ENCODE measurements around the gene AMH. TPM values are rescaled to one million over a fixed set of nuclear protein-coding genes. Genes with fewer than 3 reads are reported as not detected.
"Not testable (repeated sequence)": the region's sequence is repeated elsewhere in the genome, so short reads cannot be mapped to it uniquely, and the experiment has no call there.

Gene AMH
- 1.9 and 7.2 TPM in 2 replicates for total RNA-seq (2014; rRNA removed; shearing (Covaris generic); ENCODE audit: low replicate concordance)

GRCh38 chr19:2249010-2249866, at the start of gene AMH:
Gene AMH (plus strand): TSS chr19:2249323. CDS start chr19:2249333, 10 bp downstream.
- Histone ChIP-seq H3K9me3 (ENCODE audit: low read length) (no peaks in the 10 kb centered on the region), H3K27me3 (ENCODE audit: low read length) (no peaks in the 10 kb centered on the region), H4K20me1 (ENCODE audit: insufficient read depth, low read depth, low read length) (peaks cover 19% of the 10 kb centered on the region), H3K36me3 (ENCODE audit: insufficient read depth, low read length) (no peaks in the 10 kb centered on the region; the same call in 1 of the 2 replicates), H3K4me1 (ENCODE audit: low read length) (peaks cover 9% of the 10 kb centered on the region), H3K27ac (ENCODE audit: low read length) (no peak within 1 kb of the TSS), H3K9me2 (replicated peaks; ENCODE audit: insufficient read depth, low read length) (no peaks in the 10 kb centered on the region), H3K79me2 (ENCODE audit: low read length) (no peaks in the 10 kb centered on the region), H3K9ac (ENCODE audit: low read length) (no peak within 1 kb of the TSS), H3K4me2 (ENCODE audit: low read depth, low read length, poor library complexity, severe bottlenecking) (no peak within 1 kb of the TSS), H3K4me3 (ENCODE audit: low read length) (no peak within 1 kb of the TSS), H2AFZ (ENCODE audit: low read length) (no peak within 1 kb of the TSS)
- DNase-seq = no peak

DNA sequence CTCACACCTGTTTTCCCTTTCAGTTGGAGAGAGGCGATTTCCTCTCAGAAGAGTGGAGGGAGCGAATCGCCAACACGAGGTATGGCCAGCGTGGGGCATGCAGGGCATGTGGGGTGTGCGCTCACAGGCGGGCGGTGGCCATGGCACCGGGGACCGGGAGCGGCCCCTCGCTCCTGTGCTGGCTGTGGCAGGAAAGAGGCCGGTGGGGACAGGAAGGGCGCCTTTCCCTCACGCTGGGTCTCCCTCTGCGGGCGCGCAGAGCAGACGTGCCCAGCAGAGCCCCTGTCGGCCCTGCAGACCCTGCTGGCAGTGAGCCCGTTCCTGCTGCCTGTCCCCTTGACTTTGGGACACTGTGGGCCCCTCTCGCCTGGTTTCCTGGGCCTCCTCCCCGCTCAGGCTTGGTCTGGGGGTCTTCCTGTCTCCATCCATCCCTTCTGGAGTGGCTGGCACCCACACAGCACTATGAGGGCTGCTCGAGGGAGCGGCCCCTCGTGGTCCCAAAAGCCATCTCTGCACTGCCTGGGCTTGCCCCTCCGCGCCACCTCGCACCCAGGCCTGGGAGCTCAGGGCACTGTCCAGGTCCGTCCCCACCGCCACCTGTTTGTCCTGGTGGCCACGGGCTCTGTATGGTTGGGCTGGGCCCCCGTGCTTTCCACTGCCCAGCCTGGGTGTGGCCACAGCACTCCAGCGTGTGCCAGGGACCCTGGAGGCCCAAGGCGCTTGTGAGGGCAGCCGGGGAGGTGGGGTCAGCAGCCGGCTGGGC, 49.1 kb upstream of the AMH start:
- no peak for DNase-seq
- peaks cover 14% of the 10 kb centered on the region for H3K4me1 ChIP-seq (ENCODE audit: low read length)
- H4K20me1 ChIP-seq (ENCODE audit: insufficient read depth, low read depth, low read length) = peaks cover 15% of the 10 kb centered on the region; the same call in 1 of the 2 replicates
- no peak overlapping the region for H3K9ac ChIP-seq (ENCODE audit: low read length)
- H3K27me3 ChIP-seq (ENCODE audit: low read length) = no peaks in the 10 kb centered on the region
- H3K79me2 ChIP-seq (ENCODE audit: low read length) = peaks cover 18% of the 10 kb centered on the region; the same call in 1 of the 2 replicates
- no peak overlapping the region for H3K4me2 ChIP-seq (ENCODE audit: low read depth, low read length, poor library complexity, severe bottlenecking)
- H3K4me3 ChIP-seq (ENCODE audit: low read length) = no peak overlapping the region
- no peaks in the 10 kb centered on the region for H3K9me2 ChIP-seq (replicated peaks; ENCODE audit: insufficient read depth, low read length)
- no peaks in the 10 kb centered on the region for H3K9me3 ChIP-seq (ENCODE audit: low read length)
- H2AFZ ChIP-seq (ENCODE audit: low read length) = no peak overlapping the region
- H3K27ac ChIP-seq (ENCODE audit: low read length) = no peak overlapping the region
- H3K36me3 ChIP-seq (ENCODE audit: insufficient read depth, low read length) = no peaks in the 10 kb centered on the region

GRCh38 chr19:2200624-2201294, 48.4 kb upstream of the AMH start:
- H3K4me2 ChIP-seq (ENCODE audit: low read depth, low read length, poor library complexity, severe bottlenecking); H3K9me2 ChIP-seq (replicated peaks; ENCODE audit: insufficient read depth, low read length); H3K27me3 ChIP-seq (ENCODE audit: low read length); H3K36me3 ChIP-seq (ENCODE audit: insufficient read depth, low read length); H3K4me3 ChIP-seq (ENCODE audit: low read length); H3K27ac ChIP-seq (ENCODE audit: low read length); DNase-seq; H3K9ac ChIP-seq (ENCODE audit: low read length); H2AFZ ChIP-seq (ENCODE audit: low read length); H3K9me3 ChIP-seq (ENCODE audit: low read length): not testable (repeated sequence)
- H4K20me1 ChIP-seq (ENCODE audit: insufficient read depth, low read depth, low read length) = peaks cover 15% of the 10 kb centered on the region; the same call in 1 of the 2 replicates
- H3K4me1 ChIP-seq (ENCODE audit: low read length) = peaks cover 14% of the 10 kb centered on the region
- H3K79me2 ChIP-seq (ENCODE audit: low read length) = peaks cover 18% of the 10 kb centered on the region; the same call in 1 of the 2 replicates

DNA sequence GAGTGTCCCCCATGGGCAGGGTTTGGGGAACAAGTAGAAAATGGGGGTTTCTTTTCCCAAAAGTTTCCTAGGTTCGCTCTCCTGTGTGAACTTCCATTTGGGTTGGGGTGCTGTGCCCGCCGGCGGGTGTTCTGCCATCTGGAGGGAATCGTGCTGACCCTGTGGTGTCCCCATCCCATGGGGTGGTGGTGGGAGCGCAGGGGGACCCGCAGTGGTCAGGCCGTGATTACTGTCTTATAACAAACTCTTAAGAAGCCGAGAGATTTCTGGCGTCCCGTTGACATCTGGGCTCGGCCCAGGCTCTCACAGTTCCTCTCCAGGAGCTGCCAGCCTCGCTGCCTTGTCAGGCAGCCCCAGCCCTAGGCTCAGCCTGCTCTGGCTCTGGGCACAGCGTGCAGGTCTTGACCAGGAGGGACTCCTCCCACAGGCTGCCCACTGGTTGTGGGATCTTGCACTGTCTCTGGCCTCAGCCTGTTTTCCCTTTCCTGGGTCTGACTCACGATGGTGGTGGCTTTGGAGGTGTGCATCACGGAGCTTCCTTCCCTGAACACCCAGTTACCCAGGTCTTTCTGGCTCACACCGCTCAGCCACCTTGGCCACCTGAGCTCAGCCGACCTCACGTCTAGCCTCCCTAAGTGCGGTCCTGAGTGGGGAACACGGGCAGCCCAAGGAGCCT, 47.5 kb upstream of the AMH start:
- no peak overlapping the region for H3K4me2 ChIP-seq (ENCODE audit: low read depth, low read length, poor library complexity, severe bottlenecking)
- peaks cover 18% of the 10 kb centered on the region; the same call in 1 of the 2 replicates for H3K79me2 ChIP-seq (ENCODE audit: low read length)
- no peak overlapping the region for H3K4me3 ChIP-seq (ENCODE audit: low read length)
- H2AFZ ChIP-seq (ENCODE audit: low read length) = no peak overlapping the region
- H3K27me3 ChIP-seq (ENCODE audit: low read length) = no peaks in the 10 kb centered on the region
- H3K9ac ChIP-seq (ENCODE audit: low read length) = no peak overlapping the region
- no peak for DNase-seq
- no peaks in the 10 kb centered on the region for H3K9me3 ChIP-seq (ENCODE audit: low read length)
- peaks cover 14% of the 10 kb centered on the region for H3K4me1 ChIP-seq (ENCODE audit: low read length)
- no peaks in the 10 kb centered on the region for H3K36me3 ChIP-seq (ENCODE audit: insufficient read depth, low read length)
- peaks cover 15% of the 10 kb centered on the region; the same call in 1 of the 2 replicates for H4K20me1 ChIP-seq (ENCODE audit: insufficient read depth, low read depth, low read length)
- H3K27ac ChIP-seq (ENCODE audit: low read length) = no peak overlapping the region
- no peaks in the 10 kb centered on the region for H3K9me2 ChIP-seq (replicated peaks; ENCODE audit: insufficient read depth, low read length)

DNA sequence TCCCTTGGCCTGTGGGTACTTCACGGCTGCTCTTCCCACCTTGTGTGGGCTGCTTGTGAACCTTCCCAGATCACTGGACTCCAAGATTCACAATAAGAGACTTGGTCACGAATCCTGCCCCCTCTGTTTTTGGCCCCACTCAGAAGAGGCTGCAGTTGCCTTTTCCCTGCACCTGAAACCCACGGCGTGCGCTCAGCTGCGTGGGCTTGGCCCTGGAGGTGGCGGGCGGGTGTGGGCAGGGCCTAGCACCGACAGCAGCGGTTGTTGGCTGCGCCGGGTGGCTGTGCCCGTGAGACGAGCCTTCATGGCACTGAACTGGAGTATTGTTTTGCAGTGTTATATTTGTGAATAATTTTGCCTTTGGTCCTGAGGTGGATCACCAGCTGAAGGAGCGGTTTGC, 46.8 kb upstream of the AMH start:
- Histone ChIP-seq H3K9me2 (replicated peaks; ENCODE audit: insufficient read depth, low read length) (no peaks in the 10 kb centered on the region), H3K4me1 (ENCODE audit: low read length) (peaks cover 14% of the 10 kb centered on the region), H3K27ac (ENCODE audit: low read length) (no peak overlapping the region), H3K9ac (ENCODE audit: low read length) (no peak overlapping the region), H3K36me3 (ENCODE audit: insufficient read depth, low read length) (no peaks in the 10 kb centered on the region), H3K27me3 (ENCODE audit: low read length) (no peaks in the 10 kb centered on the region), H3K79me2 (ENCODE audit: low read length) (peaks cover 12% of the 10 kb centered on the region; the same call in 1 of the 2 replicates), H2AFZ (ENCODE audit: low read length) (no peak overlapping the region), H3K4me3 (ENCODE audit: low read length) (no peak overlapping the region), H3K9me3 (ENCODE audit: low read length) (no peaks in the 10 kb centered on the region), H4K20me1 (ENCODE audit: insufficient read depth, low read depth, low read length) (peaks cover 15% of the 10 kb centered on the region; the same call in 1 of the 2 replicates), H3K4me2 (ENCODE audit: low read depth, low read length, poor library complexity, severe bottlenecking) (no peak overlapping the region)
- DNase-seq = no peak

DNA sequence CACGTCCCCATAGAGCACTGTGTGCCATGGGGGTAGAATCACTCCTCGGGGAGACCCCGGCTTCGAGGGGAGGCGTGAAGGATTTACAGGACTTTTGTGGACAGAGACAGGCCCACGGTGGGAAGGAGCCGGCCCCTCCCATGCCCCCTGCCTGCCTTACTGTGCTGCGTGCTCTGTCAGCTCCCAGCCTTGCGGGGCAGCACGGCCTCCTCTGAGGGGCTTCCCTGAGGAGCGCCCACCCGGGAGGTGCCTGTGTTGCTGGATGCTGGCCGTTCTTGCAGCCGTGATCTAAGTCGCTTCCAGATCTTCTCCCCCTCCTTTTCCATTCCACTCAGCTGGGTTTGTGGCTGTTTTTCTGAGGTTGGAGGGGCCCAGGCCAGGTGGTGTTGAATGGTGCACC, 42.1 kb upstream of the AMH start:
- peaks cover 5% of the 10 kb centered on the region; the same call in 1 of the 2 replicates for H3K36me3 ChIP-seq (ENCODE audit: insufficient read depth, low read length)
- H3K4me2 ChIP-seq (ENCODE audit: low read depth, low read length, poor library complexity, severe bottlenecking) = no peak overlapping the region
- H2AFZ ChIP-seq (ENCODE audit: low read length) = no peak overlapping the region

DNA sequence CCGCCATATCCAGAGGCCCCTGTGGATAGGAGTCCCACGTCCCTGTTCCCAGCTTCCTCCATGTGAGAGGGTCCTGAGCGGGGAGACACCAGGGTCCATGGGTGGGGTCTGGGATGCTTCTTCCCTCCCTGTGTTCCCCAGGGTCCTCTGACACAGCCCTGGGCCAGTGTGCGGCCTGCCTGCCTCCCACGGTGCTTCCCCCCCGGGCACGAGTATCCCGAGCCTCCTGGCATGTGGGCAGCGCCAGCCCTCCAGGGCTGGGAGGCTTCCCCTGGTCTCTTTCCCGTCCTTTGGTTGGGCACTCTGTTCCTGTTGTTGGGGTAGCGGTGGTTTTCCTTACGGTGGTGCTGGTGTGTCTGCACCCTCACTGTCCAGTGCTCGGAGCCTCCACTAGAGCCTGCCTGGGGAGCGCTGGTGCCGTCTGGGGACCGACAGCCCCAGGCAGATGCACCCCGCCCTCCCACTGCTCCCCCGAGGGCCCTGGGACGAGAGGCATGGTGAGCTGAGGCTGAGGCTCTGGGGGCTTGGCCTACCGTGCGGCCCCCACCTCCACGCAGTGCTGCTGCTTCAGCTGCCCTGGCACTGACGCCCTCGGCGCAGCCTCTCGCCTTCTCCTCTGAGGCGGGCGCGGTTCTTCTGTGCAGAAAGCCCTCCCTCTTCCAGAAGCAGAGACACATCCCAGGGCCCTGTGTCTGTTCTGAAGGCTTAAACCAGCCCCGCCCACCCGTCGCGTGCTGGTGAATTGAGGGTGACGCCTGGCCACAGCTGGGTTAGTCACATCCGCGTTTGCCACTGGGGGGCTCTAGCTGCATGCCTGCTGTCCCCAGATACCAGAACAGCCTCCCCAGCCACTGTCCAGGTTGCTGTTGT, 40.9 kb upstream of the AMH start:
- H3K79me2 ChIP-seq (ENCODE audit: low read length) = no peaks in the 10 kb centered on the region
- no peak overlapping the region for H3K4me3 ChIP-seq (ENCODE audit: low read length)
- no peak overlapping the region for H3K27ac ChIP-seq (ENCODE audit: low read length)
- H3K4me2 ChIP-seq (ENCODE audit: low read depth, low read length, poor library complexity, severe bottlenecking) = no peak overlapping the region
- peak; percentile 82 for DNase-seq
- H2AFZ ChIP-seq (ENCODE audit: low read length) = no peak overlapping the region
- H4K20me1 ChIP-seq (ENCODE audit: insufficient read depth, low read depth, low read length) = 0 out of 2 replicates have a peak, but pooled peaks cover 5% of the 10 kb centered on the region
- H3K27me3 ChIP-seq (ENCODE audit: low read length) = no peaks in the 10 kb centered on the region
- peaks cover 20% of the 10 kb centered on the region for H3K4me1 ChIP-seq (ENCODE audit: low read length)
- no peak overlapping the region for H3K9ac ChIP-seq (ENCODE audit: low read length)
- no peaks in the 10 kb centered on the region for H3K9me2 ChIP-seq (replicated peaks; ENCODE audit: insufficient read depth, low read length)
- H3K36me3 ChIP-seq (ENCODE audit: insufficient read depth, low read length) = peaks cover 7% of the 10 kb centered on the region
- no peaks in the 10 kb centered on the region for H3K9me3 ChIP-seq (ENCODE audit: low read length)

More for the DNA sequence above, 42.1 kb upstream of the AMH start:
- Histone ChIP-seq H3K9me3 (ENCODE audit: low read length) (no peaks in the 10 kb centered on the region), H3K27me3 (ENCODE audit: low read length) (no peaks in the 10 kb centered on the region), H3K9me2 (replicated peaks; ENCODE audit: insufficient read depth, low read length) (no peaks in the 10 kb centered on the region), H3K79me2 (ENCODE audit: low read length) (no peaks in the 10 kb centered on the region), H3K27ac (ENCODE audit: low read length) (no peak overlapping the region), H3K9ac (ENCODE audit: low read length) (no peak overlapping the region), H3K4me3 (ENCODE audit: low read length) (no peak overlapping the region), H3K4me1 (ENCODE audit: low read length) (peaks cover 20% of the 10 kb centered on the region), H4K20me1 (ENCODE audit: insufficient read depth, low read depth, low read length) (0 out of 2 replicates have a peak, but pooled peaks cover 5% of the 10 kb centered on the region)
- DNase-seq = no peak
